Fibroblast of skin of left quadriceps (primary cell): ENCODE results near the gene BAIAP3.
A peak's percentile ranks its signal among the peaks of the same experiment; 100 is the strongest.

Experiments
- DNase-seq, 2 experiments: peaks; one replicate each; pipeline ENCODE4 v3.0.0-alpha.2; 2013; ENCODE audit warnings: low read depth in 2 of 2

Gene BAIAP3

DNA sequence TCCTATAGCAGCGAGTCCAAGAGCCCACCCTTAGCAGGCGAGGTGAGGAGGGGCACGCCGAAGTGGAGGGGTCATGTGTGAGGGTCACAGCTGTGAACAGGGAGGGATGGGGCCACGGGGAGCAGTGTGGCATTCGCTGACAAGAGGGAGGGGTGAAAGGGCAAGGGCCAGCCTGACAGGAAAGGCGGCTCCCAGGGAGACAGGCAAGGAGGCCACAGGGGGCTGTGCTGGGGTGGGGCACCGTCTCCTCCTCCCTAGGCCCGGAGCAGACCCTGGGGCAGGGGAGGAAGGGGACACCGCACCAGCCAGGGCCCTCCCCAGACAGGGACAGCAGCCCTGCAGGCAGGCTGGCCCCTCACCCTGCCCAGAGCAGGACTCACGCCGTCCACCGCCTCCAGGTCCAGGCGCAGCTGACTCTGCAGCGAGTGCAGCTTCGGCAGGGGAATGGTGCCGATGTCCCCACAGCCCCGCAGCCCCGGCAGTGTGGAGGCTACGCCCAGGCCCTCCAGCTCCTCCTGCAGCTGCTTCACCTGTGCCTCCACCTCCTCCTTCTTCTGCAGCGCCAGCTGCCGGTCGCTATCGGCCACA, 33.4 kb downstream of the BAIAP3 start:
- no peak for DNase-seq

DNA sequence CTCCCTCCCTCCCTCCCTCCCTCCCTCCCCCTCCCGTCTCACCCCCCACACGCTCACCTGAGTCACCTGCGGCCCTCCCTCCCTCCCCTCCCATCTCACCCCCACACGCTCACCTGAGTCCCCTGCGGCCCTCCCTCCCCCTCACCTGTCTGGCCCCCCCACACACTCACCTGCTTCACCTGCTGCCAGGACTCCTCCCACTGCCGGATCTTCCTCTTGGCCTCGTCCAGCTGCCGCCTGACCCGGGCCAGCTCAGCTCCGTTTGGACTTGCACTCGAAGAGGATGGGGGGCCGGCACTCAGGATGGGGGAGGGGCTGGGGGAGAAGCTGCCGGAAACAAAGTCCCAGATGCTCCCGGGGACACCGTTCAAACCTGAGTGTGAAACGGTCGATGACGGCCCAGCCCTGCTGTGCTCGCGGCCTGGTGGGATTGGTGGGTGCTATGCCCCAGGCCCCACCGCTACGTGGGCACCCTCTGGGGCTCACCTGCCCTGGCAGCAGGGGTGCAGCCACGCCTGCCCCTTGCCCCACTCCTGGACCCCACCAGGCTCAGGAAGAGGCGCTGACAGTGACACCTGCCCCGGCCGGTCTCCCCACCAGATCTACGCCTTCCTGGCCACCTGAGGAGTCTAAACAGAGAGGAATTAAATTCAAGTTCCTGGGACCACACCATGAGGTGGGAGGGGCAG, 34.2 kb downstream of the BAIAP3 start:
- no peak for DNase-seq

GRCh38 chr16:1371054-1371978, 37.9 kb downstream of the BAIAP3 start:
- DNase-seq = no peak

- DNase-seq = no peak
These were observed 39.0 kb downstream of the BAIAP3 start for GRCh38 chr16:1372292-1372950.

DNA sequence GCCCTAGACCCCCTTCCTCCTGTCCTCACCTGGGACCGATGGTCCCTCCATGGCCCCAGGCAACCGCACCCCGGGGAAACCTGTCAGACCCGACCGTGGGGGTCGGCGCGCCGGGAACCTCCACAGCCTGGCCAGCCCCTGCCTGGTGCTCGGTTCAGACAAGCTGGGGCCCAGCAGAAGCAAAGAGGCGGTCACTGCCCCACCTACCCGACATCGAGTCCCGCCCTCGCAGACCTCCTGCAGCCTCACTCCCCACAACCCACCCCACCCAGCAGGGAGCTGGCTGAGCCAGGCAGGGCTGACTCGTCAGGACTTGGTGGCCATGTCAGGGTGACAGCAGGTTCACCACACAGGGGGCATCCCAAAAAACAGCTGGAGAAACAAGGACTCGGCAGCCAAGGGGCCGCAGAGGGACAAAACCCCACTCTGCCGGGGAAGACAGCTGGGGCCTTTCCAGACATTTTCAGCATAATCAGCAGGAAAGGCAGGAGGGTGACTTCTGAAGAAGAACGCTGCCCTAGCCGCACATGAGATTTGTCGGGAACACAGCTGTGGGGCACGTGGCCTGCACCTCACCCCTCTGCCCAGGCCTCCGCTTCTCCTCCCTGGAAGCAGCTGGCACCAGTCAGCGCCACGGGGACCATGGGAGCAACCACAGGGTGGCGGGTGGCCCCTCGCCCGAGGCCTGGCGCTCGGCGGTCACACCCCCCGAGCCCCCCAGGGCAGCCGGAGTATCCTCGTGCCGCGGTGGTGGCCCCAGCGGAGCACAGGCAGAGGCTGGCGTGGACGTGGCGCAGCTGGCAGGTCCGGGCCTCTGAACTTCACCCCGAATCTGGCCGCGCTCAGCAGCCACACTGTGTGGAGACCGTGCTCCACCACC, 41.2 kb downstream of the BAIAP3 start:
- DNase-seq = no peak

- DNase-seq = no peak
These were observed 41.8 kb downstream of the BAIAP3 start for GRCh38 chr16:1375298-1375640.

DNA sequence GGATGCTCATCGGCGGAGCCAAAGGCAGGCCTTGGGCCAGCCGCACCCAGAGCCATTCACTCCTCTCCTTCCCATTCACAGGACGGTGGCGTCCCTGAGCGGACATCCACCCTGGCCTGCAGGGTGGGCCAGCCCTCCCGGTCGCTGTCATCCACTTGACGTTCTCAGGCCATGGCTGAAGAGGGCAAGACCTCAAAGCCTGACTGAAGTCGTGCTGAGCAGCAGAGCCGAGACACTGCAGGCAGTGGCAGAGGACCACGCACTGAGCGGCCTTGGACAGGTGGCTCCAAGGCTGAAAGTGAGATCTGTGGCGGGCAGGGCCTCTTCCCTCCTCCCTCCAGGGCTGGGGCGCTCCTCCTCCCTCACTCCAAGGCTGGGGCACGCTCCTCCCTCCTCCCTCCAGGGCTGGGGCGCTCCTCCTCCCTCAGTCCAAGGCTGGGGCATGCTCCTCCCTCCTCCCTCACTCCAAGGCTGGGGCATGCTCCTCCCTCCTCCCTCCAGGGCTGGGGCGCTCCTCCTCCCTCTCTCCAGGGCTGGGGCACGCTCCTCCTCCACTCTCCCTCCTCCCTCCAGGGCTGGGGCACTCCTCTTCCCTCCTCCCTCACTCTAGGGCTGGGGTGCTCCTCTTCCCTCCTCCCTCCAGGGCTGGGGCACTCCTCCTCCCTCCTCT, 42.4 kb downstream of the BAIAP3 start:
- no peak for DNase-seq

GRCh38 chr16:1377406-1378010, 44.1 kb downstream of the BAIAP3 start:
- DNase-seq = no peak

DNA sequence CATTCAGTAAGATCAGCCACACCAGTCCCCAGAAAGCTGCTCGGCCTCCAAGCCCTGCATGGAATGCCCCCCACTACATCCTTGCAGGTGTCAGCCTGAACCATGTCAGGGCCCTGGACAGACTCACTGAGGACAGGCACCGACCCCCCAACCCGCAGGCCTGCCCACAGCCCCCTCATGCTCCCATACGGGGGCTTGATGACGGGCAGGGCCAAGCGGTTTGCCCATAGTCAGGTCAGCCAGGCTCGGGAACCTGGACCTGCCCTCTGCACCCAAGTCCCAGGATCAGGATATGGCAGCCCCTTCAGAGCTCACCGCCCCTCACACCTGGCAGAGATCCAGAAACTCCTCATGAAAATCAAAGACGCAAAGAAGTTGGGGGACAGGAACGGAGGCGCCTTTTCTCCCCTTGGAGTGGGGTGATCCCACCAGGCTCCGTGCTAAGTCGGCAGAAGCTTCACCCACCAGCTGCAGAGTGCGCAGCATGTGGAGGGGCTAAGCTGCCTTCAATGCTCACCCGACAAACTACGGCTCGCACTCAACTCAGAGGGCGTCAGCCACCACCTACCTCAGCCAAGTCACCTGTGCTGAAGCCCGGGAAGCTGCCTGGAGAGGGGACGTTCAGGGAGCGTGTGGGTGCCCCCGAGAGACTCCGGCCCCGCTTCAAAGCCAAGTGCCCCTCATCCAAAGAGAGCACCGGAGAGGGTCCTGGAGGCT, 44.8 kb downstream of the BAIAP3 start:
- no peak for DNase-seq

DNA sequence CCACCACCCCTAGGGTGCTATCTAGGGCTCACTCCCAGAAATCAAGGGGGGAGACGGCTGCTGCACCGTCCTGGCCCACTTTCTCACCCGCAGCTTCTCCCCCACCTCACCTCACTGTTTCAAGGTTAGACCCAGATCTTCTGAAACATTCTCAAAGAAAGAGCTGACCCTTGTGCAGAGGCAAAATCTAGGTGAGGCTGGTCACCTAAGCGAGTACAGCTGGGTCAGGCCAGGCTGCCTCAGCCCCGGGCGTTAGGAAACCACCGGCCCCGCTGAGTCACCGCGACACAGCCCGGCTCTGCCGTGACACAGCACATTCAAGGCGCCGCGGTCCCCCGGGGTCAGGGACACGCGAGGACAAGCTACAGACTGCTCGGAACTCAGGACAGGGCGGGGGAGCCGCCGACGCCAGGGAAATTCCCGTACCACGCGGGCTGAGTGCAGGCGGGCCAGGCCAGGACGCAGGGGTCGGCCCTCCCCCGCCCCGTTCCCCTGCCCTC, 45.4 kb downstream of the BAIAP3 start:
- peak in 1 of 2 experiments; percentile 5 for DNase-seq

DNA sequence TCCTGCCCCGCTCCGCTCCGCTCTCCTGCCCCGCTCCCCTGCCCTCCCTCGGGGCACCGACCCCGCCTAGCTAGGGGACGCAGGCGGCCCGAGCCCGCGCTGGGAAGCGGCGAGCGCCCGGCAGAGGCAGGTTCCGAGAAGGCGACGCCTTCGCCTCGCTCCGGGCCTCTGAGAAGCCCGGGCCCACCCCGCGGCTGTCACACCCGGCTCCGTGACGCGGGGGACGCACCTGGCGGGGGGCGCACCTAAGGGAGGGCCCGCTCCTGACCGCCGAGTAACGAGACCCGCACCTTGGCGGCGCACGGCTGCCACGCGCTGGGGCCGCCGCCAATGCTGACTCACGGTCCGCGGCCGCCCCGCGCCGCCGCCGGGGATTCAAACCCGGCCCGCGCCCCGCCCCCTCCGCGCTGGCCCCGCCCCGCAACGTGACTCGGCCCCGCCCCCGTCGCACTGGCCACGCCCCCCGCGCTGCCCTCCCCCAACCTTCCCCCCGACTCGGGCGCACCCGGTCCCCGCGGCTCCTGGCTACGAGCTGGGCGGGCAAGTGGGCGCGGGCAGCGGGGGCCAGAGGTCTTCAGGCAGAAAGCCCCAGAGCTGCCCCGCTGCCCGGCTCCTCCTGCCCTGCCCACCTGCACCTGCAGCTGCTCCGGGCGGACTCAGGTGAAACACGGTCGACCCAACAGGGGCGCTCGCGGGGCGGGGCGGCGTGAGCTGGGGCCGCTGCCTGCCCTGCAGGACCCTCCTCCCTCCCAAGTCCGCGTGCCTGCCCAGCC, 46.0 kb downstream of the BAIAP3 start:
- peak; percentile 11 to 20 for DNase-seq

DNA sequence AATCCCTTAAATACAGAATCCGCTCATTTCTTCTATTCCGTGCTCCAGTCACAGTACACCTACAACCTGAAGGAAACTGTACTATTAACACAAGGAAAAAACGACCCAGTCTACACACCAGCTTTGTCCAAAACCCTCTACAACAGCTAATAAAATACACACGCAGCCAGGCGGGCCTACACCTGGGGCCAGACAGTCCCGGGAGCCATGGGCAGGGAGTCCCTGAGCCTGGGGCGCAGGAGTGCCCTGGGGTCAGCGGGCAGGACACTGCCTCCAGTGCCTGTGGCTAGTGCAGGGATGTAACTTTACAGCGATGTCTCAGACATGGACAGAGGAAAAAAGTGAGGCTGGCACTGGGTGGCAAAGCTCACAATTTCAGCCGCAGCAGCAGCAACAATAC, 46.8 kb downstream of the BAIAP3 start:
- no peak for DNase-seq

GRCh38 chr16:1381612-1382406, 48.4 kb downstream of the BAIAP3 start:
- DNase-seq = no peak

- no peak for DNase-seq
These were observed 50.1 kb downstream of the BAIAP3 start for GRCh38 chr16:1383556-1383955.

DNA sequence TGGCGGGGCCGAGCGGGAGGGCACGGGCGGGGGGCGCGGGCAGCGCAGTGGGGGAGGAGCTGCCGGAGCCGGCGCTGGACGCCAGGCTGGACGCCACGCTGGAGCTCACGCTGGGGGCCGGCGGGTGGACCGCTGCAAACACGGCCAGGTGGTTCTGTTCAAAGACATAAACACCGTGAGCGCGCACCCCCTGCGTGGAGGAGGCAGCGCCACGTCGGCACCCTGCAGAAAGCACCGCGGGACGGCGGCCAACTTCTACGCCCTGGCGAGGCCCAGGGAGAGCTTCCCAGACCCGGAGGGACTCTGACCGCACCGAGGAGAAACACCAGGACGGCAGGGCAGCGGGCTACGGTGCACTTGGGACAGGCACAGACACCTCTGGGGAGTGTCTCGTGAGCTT, 51.8 kb downstream of the BAIAP3 start:
- no peak for DNase-seq

DNA sequence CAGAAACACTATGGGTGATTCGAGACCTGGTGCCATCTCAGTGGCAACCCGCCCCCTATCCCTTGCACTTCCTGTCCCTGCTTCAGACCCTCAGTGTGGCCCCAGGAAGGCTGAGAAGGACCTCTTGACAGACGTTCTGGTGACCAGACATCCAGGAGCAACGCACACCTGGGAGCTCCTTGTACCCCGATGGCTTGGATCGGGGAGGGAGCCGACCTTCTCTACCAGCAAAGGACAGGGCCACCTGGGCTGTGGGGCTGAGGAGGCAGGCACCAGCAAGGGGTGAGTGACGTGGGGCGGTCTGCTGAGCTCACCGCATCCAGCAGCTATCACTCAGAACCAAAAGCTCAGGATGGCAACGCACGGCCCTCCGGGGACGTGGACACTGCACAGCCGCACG, 53.9 kb downstream of the BAIAP3 start:
- DNase-seq = no peak

- no peak for DNase-seq
These were observed 56.3 kb downstream of the BAIAP3 start for GRCh38 chr16:1389762-1390161.

- DNase-seq = no peak
These were observed 56.9 kb downstream of the BAIAP3 start for GRCh38 chr16:1390239-1390779.
